HEK293 (cell line): ENCODE results near the gene AKIRIN1.

Source experiments
- CTCF ChIA-PET: fragments of 350-600 bp; formaldehyde crosslinking; extraction: SDS; loops from one replicate; lab custom pipeline; 2021; ENCODE audit warnings: antibody characterized with exemption; lab: Yijun Ruan, JAX
- POLR2A ChIA-PET: fragments of 300-600 bp; formaldehyde crosslinking; extraction: SDS; loops from one replicate; lab custom pipeline; 2020; ENCODE audit warnings: antibody characterized with exemption, inconsistent platforms; lab: Yijun Ruan, JAX
- H3K27ac ChIP-seq: fragments of 200-500 bp; sonication (Bioruptor generic); 2 replicates; pipeline ENCODE4 v1.5.1; 2014; ENCODE audit warnings: low read depth, low read length, control low read depth, inconsistent platforms; ENCODE audit errors: extremely low read depth
- H3K36me3 ChIP-seq, 2 experiments: fragments of 200-500 bp in 1 of 2; sonication (Bioruptor generic) in 1 of 2; 1 replicate in 1 of 2; 2 replicates in 1 of 2; pipeline ENCODE4 v1.5.1; 2014 to 2017; ENCODE audit warnings: inconsistent platforms in 2 of 2, low read length in 2 of 2; ENCODE audit not compliant: control insufficient read depth in 2 of 2, insufficient read depth in 1 of 2
- H3K4me1 ChIP-seq: fragments of 200-500 bp; sonication (Bioruptor generic); 2 replicates; pipeline ENCODE4 v1.5.1; 2014; ENCODE audit warnings: mild to moderate bottlenecking, low read length, inconsistent platforms; ENCODE audit not compliant: control insufficient read depth, insufficient read depth
- H3K4me3 ChIP-seq: 2 replicates; pipeline ENCODE4 v1.5.1; 2011; ENCODE audit warnings: low read depth, mild to moderate bottlenecking, control low read depth, low read length, moderate library complexity
- H3K9me3 ChIP-seq: fragments of 200-500 bp; sonication (Bioruptor generic); 2 replicates; pipeline ENCODE4 v1.5.1; 2014; ENCODE audit warnings: low read depth, low read length, inconsistent platforms; ENCODE audit not compliant: control insufficient read depth, insufficient read depth
- AEBP2 ChIP-seq: fragments of 450-650 bp; formaldehyde crosslinking; IDR thresholded peaks from 2 replicates; pipeline ENCODE4 v1.5.1; 2016; ENCODE audit warnings: missing biosample characterization, missing genetic modification characterization, borderline replicate concordance
- ELK4 ChIP-seq: IDR thresholded peaks from 2 replicates; pipeline ENCODE4 v1.6.1; 2011; ENCODE audit warnings: mild to moderate bottlenecking, low read depth, low read length, borderline replicate concordance
- GLIS2 ChIP-seq: fragments of 450-650 bp; formaldehyde crosslinking; IDR thresholded peaks from 2 replicates; pipeline ENCODE4 v1.5.1; 2016; ENCODE audit warnings: missing biosample characterization, missing genetic modification characterization
- KLF7 ChIP-seq: fragments of 450-650 bp; formaldehyde crosslinking; IDR thresholded peaks from 2 replicates; pipeline ENCODE4 v1.5.1; 2016; ENCODE audit warnings: missing biosample characterization, missing genetic modification characterization, borderline replicate concordance
- PRDM10 ChIP-seq: fragments of 450-650 bp; formaldehyde crosslinking; IDR thresholded peaks from 2 replicates; pipeline ENCODE4 v1.5.1; 2016; ENCODE audit warnings: missing biosample characterization, missing genetic modification characterization
- PRDM6 ChIP-seq: fragments of 450-650 bp; formaldehyde crosslinking; IDR thresholded peaks from 2 replicates; pipeline ENCODE4 v1.5.1; 2017; ENCODE audit warnings: missing biosample characterization, missing genetic modification characterization
- SCRT1 ChIP-seq: fragments of 450-650 bp; formaldehyde crosslinking; IDR thresholded peaks from 2 replicates; pipeline ENCODE4 v1.5.1; 2016; ENCODE audit warnings: missing biosample characterization, missing genetic modification characterization, borderline replicate concordance
- YY1 ChIP-seq: fragments of 450-650 bp; formaldehyde crosslinking; IDR thresholded peaks from 2 replicates; pipeline ENCODE4 v1.5.1; 2018; ENCODE audit warnings: missing biosample characterization, missing genetic modification characterization
- ZBTB11 ChIP-seq: fragments of 450-650 bp; formaldehyde crosslinking; conservative IDR thresholded peaks from 2 replicates; pipeline ENCODE4 v1.5.1; 2016; ENCODE audit warnings: low read depth, missing biosample characterization, missing genetic modification characterization
- ZBTB20 ChIP-seq: fragments of 450-650 bp; formaldehyde crosslinking; IDR thresholded peaks from 2 replicates; pipeline ENCODE4 v1.5.1; 2016; ENCODE audit warnings: missing biosample characterization, missing genetic modification characterization
- ZNF157 ChIP-seq: fragments of 450-650 bp; formaldehyde crosslinking; IDR thresholded peaks from 2 replicates; pipeline ENCODE4 v1.5.1; 2016; ENCODE audit warnings: missing biosample characterization, missing genetic modification characterization
- ZNF223 ChIP-seq: fragments of 450-650 bp; formaldehyde crosslinking; IDR thresholded peaks from 2 replicates; pipeline ENCODE4 v1.5.1; 2016; ENCODE audit warnings: missing biosample characterization, missing genetic modification characterization
- ZNF274 ChIP-seq, 2 experiments: fragments of 200-500 bp in 1 of 2; fragments of 450-650 bp in 1 of 2; sonication (Bioruptor generic) in 1 of 2; formaldehyde crosslinking in 1 of 2; IDR thresholded peaks; 2 replicates each; pipeline versions ENCODE4 v1.5.1 to v1.6.1; 2014 to 2016; ENCODE audit warnings: borderline replicate concordance in 1 of 2, inconsistent platforms in 1 of 2, low read length in 1 of 2, missing biosample characterization in 1 of 2, missing genetic modification characterization in 1 of 2
- ZNF341 ChIP-seq: fragments of 450-650 bp; formaldehyde crosslinking; IDR thresholded peaks from 2 replicates; pipeline ENCODE4; 2016; ENCODE audit warnings: low read depth, missing biosample characterization, missing genetic modification characterization
- ZNF501 ChIP-seq: fragments of 450-650 bp; formaldehyde crosslinking; IDR thresholded peaks from 2 replicates; pipeline ENCODE4 v1.5.1; 2016; ENCODE audit warnings: missing biosample characterization, missing genetic modification characterization
- ZNF513 ChIP-seq: fragments of 450-650 bp; IDR thresholded peaks from 2 replicates; pipeline ENCODE4 v1.5.1; 2018; ENCODE audit warnings: missing biosample characterization, missing genetic modification characterization
- ZNF530 ChIP-seq: fragments of 450-650 bp; formaldehyde crosslinking; IDR thresholded peaks from 2 replicates; pipeline ENCODE4 v1.5.1; 2016; ENCODE audit warnings: low read depth, missing biosample characterization, missing genetic modification characterization
- ZNF645 ChIP-seq: fragments of 450-650 bp; formaldehyde crosslinking; IDR thresholded peaks from 2 replicates; pipeline ENCODE4; 2016; ENCODE audit warnings: missing biosample characterization, missing genetic modification characterization
- ZNF785 ChIP-seq: fragments of 450-650 bp; formaldehyde crosslinking; IDR thresholded peaks from 2 replicates; pipeline ENCODE4 v1.5.1; 2016; ENCODE audit warnings: missing biosample characterization, missing genetic modification characterization
- ZNF792 ChIP-seq: fragments of 450-650 bp; formaldehyde crosslinking; IDR thresholded peaks from 2 replicates; pipeline ENCODE4 v1.5.1; 2016; ENCODE audit warnings: missing biosample characterization, missing genetic modification characterization

The AKIRIN1 gene

GRCh38 chr1:38990738-38991637, at the start of gene AKIRIN1:
TSS of gene AKIRIN1 (plus strand) at chr1:38991276. CDS start at chr1:38991381, 105 bp downstream.
- no peaks in the 10 kb centered on the region for H3K9me3 ChIP-seq
- ChIA-PET CTCF (interaction anchor here (1.6 kb wide), 1 partner anchor 101 kb away, joined by 4 read pairs; no protein-coding TSS in a partner anchor), POLR2A (interaction anchor here (0.6 to 1.0 kb wide), 3 partner anchors 14 to 1590 kb away, joined by 3 to 5 read pairs (median 3); partner anchors contain the start of gene NDUFS5)
- peaks cover 14 to 32% of the 10 kb centered on the region in 2 experiments; a peak in 2 of 3 replicates for H3K36me3 ChIP-seq
- H3K27ac ChIP-seq, result peak within 1 kb of the TSS; percentile 89
- H3K4me1 ChIP-seq, result peaks cover 10% of the 10 kb centered on the region; the same call in 1 of the 2 replicates
- H3K4me3 ChIP-seq, result peak within 1 kb of the TSS; percentile 64
- TF ChIP-seq YY1 (tag by site-specific recombination) (peak; percentile 82), ZNF530 (tag by site-specific recombination) (no peak), ZNF513 (no peak), PRDM10 (tag by site-specific recombination) (peak; percentile 99), ZNF223 (no peak), ZNF341 (tag by site-specific recombination) (no peak), ZBTB20 (tag by site-specific recombination) (no peak; the same call in 1 of the 2 replicates), GLIS2 (peak; percentile 68), PRDM6 (no peak), ZNF785 (no peak), ZBTB11 (tag by site-specific recombination) (0 out of 2 replicates have a peak, but pooled peaks have one; percentile 19), AEBP2 (tag by site-specific recombination) (no peak), ZNF501 (tag by site-specific recombination) (no peak), ZNF274 (IDR thresholded peaks at IDR 0.05; ENCODE audit: low read length) (no peak), ZNF274 (tag by site-specific recombination; IDR thresholded peaks at IDR 0.05; ENCODE audit: borderline replicate concordance) (no peak), ZNF645 (no peak), KLF7 (tag by site-specific recombination) (0 out of 2 replicates have a peak, but pooled peaks have one; percentile 29), SCRT1 (tag by site-specific recombination) (no peak), ELK4 (no peak; the same call in 1 of the 2 replicates), ZNF792 (tag by site-specific recombination) (no peak), ZNF157 (tag by site-specific recombination) (no peak)
